Adipocyte (in vitro differentiated cells): ENCODE measurements around the gene PTGDR.

ENCODE experiments used
- DNase-seq: peaks from one replicate; pipeline ENCODE4 v3.0.0-alpha.2; 2015; ENCODE audit warnings: low read depth
- H3K27me3 ChIP-seq: replicated peaks from 2 replicates; pipeline ENCODE4 v1.7.0; 2013; ENCODE audit warnings: mild to moderate bottlenecking, low read length, moderate library complexity; ENCODE audit not compliant: control insufficient read depth, insufficient read depth
- H3K36me3 ChIP-seq: 2 replicates; pipeline ENCODE4 v1.7.0; 2013; ENCODE audit warnings: low read length, mild to moderate bottlenecking, moderate library complexity; ENCODE audit not compliant: control insufficient read depth, insufficient read depth, severe bottlenecking
- H3K4me1 ChIP-seq: 2 replicates; pipeline ENCODE4 v1.7.0; 2013; ENCODE audit warnings: mild to moderate bottlenecking, low read length, moderate library complexity; ENCODE audit not compliant: control insufficient read depth, insufficient read depth
- H3K4me3 ChIP-seq: 2 replicates; pipeline ENCODE4 v1.7.0; 2013; ENCODE audit warnings: mild to moderate bottlenecking, low read length, moderate library complexity
- H3K9ac ChIP-seq: 2 replicates; pipeline ENCODE4 v1.7.0; 2013; ENCODE audit warnings: mild to moderate bottlenecking, low read length, moderate library complexity
- H3K9me3 ChIP-seq: 2 replicates; pipeline ENCODE4 v1.7.0; 2013; ENCODE audit warnings: mild to moderate bottlenecking, low read length, moderate library complexity; ENCODE audit not compliant: control insufficient read depth

PTGDR gene

GRCh38 chr14:52266179-52266578 is 1.3 kb upstream of the PTGDR start:
- Histone ChIP-seq H3K27me3 (peaks cover 9% of the 10 kb centered on the region), H3K9ac (no peak overlapping the region), H3K9me3 (no peaks in the 10 kb centered on the region), H3K4me3 (no peak overlapping the region), H3K4me1 (peaks cover 38% of the 10 kb centered on the region), H3K36me3 (no peaks in the 10 kb centered on the region)
- DNase-seq, result peak; percentile 84

GRCh38 chr14:52266782-52267181 is 716 bp upstream of the PTGDR start:
- H3K9me3 ChIP-seq, result no peaks in the 10 kb centered on the region
- H3K4me1 ChIP-seq, result peaks cover 38% of the 10 kb centered on the region
- no peaks in the 10 kb centered on the region for H3K36me3 ChIP-seq
- H3K9ac ChIP-seq, result peak overlapping the region; percentile 40
- no peak for DNase-seq
- peak overlapping the region; percentile 80 for H3K4me3 ChIP-seq
- peaks cover 9% of the 10 kb centered on the region for H3K27me3 ChIP-seq

GRCh38 chr14:52268279-52269061 is 972 bp downstream of the PTGDR start:
- DNase-seq, result peak; percentile 57
- H3K9ac ChIP-seq, result peak overlapping the region; percentile 50
- no peaks in the 10 kb centered on the region for H3K9me3 ChIP-seq
- H3K36me3 ChIP-seq, result no peaks in the 10 kb centered on the region
- peaks cover 38% of the 10 kb centered on the region for H3K4me1 ChIP-seq
- H3K4me3 ChIP-seq, result peak overlapping the region; percentile 80
- peaks cover 9% of the 10 kb centered on the region for H3K27me3 ChIP-seq

- DNase-seq, result no peak
- Histone ChIP-seq H3K36me3 (no peaks in the 10 kb centered on the region), H3K4me1 (peaks cover 38% of the 10 kb centered on the region), H3K27me3 (peaks cover 9% of the 10 kb centered on the region), H3K4me3 (peak overlapping the region; percentile 80), H3K9me3 (no peaks in the 10 kb centered on the region), H3K9ac (peak overlapping the region; percentile 50)
Observed at GRCh38 chr14:52269100-52269499, 1.6 kb downstream of the PTGDR start.

DNA sequence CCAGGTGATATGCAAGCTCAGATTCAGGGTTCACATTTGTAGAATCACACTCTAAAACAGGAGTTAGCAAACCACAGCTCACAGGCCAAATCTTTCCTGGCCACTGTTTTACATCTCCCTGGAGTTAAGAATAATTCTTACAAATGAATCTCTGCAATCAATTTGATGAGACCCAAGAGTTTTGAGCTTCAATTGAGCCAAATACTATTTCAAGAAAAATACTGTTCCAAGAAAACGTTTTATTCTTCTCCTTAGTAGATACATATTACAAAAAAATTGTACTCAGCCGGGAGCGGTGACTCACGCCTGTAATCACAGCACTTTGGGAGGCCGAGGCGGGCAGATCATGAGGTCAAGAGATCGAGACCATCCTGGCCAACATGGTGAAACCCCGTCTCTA is 2.5 kb downstream of the PTGDR start:
- H3K9me3 ChIP-seq, result no peaks in the 10 kb centered on the region
- no peak overlapping the region for H3K4me3 ChIP-seq
- peaks cover 9% of the 10 kb centered on the region for H3K27me3 ChIP-seq
- no peaks in the 10 kb centered on the region for H3K36me3 ChIP-seq
- peaks cover 38% of the 10 kb centered on the region for H3K4me1 ChIP-seq
- no peak for DNase-seq
- no peak overlapping the region for H3K9ac ChIP-seq

DNA sequence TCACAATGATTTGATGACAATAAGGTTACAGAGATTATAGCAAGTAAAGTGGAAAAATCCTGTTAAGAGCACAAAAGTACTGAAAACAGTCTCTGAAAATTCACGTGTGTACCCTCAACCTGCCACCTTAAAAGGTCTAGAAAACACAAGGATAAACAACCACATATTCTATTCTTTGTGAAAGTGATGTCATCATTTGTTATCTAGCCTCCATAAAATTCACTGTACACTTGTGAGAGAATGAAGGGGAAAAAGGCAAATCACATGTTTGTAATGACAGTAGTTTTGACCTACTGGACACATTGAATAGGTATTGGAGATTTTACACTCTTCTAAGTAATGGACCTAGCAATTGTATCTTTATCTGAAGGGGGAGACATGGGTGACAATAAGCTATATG is 4.0 kb downstream of the PTGDR start:
- Histone ChIP-seq H3K27me3 (peaks cover 9% of the 10 kb centered on the region), H3K4me3 (no peak overlapping the region), H3K9me3 (no peaks in the 10 kb centered on the region), H3K4me1 (peaks cover 30% of the 10 kb centered on the region), H3K36me3 (no peaks in the 10 kb centered on the region), H3K9ac (no peak overlapping the region)
- no peak for DNase-seq

GRCh38 chr14:52272375-52272774 is 4.9 kb downstream of the PTGDR start:
- Histone ChIP-seq H3K4me1 (peaks cover 22% of the 10 kb centered on the region), H3K27me3 (peaks cover 9% of the 10 kb centered on the region), H3K9ac (no peak overlapping the region), H3K36me3 (no peaks in the 10 kb centered on the region), H3K4me3 (no peak overlapping the region), H3K9me3 (no peaks in the 10 kb centered on the region)
- DNase-seq, result peak; percentile 77

- Histone ChIP-seq H3K9ac (no peak overlapping the region), H3K36me3 (no peaks in the 10 kb centered on the region), H3K27me3 (no peaks in the 10 kb centered on the region), H3K9me3 (no peaks in the 10 kb centered on the region), H3K4me1 (peaks cover 11% of the 10 kb centered on the region), H3K4me3 (no peak overlapping the region)
- no peak for DNase-seq
Observed at GRCh38 chr14:52275372-52275771, 7.9 kb downstream of the PTGDR start.

DNA sequence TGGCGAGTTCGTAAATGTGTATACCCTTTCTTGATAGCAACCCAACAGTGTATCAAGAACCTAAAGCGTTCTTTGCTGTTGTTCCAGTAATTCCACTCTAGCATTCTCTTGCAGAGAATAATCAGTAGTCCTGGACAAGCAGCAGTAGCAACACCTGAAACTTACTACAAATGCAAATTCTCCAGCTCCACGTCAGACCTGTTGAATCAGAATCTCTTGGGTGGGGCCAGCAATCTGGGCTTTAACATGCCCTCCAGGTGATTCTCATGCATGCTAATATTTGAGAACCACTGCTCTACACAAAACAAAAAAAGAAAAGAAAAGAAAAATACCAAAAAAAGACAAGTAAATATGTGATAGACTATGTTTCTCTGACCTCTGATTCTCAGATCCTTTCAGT is 10.1 kb downstream of the PTGDR start:
- no peak overlapping the region for H3K4me3 ChIP-seq
- H3K9me3 ChIP-seq, result no peaks in the 10 kb centered on the region
- H3K9ac ChIP-seq, result no peak overlapping the region
- peaks cover 11% of the 10 kb centered on the region for H3K4me1 ChIP-seq
- no peaks in the 10 kb centered on the region for H3K36me3 ChIP-seq
- H3K27me3 ChIP-seq, result no peaks in the 10 kb centered on the region
- no peak for DNase-seq

GRCh38 chr14:52279408-52279807 is 11.9 kb downstream of the PTGDR start:
- Histone ChIP-seq H3K4me3 (no peak overlapping the region), H3K36me3 (no peaks in the 10 kb centered on the region), H3K9me3 (no peaks in the 10 kb centered on the region), H3K9ac (no peak overlapping the region), H3K27me3 (no peaks in the 10 kb centered on the region), H3K4me1 (peaks cover 11% of the 10 kb centered on the region)
- DNase-seq, result peak; percentile 85

DNA sequence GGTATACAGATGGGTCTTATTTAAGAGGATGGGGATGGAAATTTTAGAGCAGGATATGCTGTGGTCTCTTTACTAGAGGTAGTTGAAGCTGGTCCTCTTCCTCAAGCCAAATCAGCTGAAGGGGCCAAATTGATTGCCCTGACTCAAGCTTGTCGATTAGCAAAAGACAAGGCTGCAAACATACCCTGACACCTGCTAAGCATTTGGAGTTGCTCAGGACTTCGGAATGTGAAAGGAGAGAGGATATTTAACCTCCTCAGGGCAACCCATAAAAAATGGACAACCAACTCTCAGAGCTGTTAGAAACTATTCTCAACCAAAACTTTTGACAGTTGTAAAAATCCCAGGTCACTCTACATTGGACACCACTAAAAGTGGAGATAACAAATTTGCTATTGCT is 15.6 kb downstream of the PTGDR start:
- Histone ChIP-seq H3K4me3 (no peak overlapping the region), H3K9me3 (no peaks in the 10 kb centered on the region), H3K36me3 (no peaks in the 10 kb centered on the region), H3K4me1 (peaks cover 30% of the 10 kb centered on the region), H3K27me3 (no peaks in the 10 kb centered on the region), H3K9ac (no peak overlapping the region)
- no peak for DNase-seq
